H1 (cell line): ENCODE data around the gene PTPRG. TPM values are rescaled to one million over a fixed set of nuclear protein-coding genes. Genes with fewer than 3 reads are reported as not detected.

Experiments used
- CTCF ChIA-PET: fragments of 300-600 bp; sonication (Branson Sonifier 250); formaldehyde crosslinking; loops from one replicate; lab custom pipeline; 2021; ENCODE audit not compliant: partially characterized antibody; lab: Charles Lee
- POLR2A ChIA-PET: fragments of 300-600 bp; sonication (Branson Sonifier 250); formaldehyde crosslinking; loops from one replicate; lab custom pipeline; 2021; ENCODE audit warnings: inconsistent platforms; ENCODE audit not compliant: partially characterized antibody; lab: Charles Lee
- DNase-seq, 2 experiments: peaks; one replicate each; pipeline versions ENCODE4 v3.0.0 to v3.0.0-alpha.2; 2010 to 2022; ENCODE audit warnings: low spot score in 2 of 2, low read depth in 1 of 2, mixed read lengths in 1 of 2
- FAIRE-seq: peaks from 2 replicates; lab custom pipeline; 2011; peaks lifted over from hg19 to GRCh38; lab: Jason Lieb, UNC
- H2AFZ ChIP-seq: 2 replicates; pipeline ENCODE4 v1.8.1; 2012; ENCODE audit warnings: low read length, inconsistent platforms
- H2AK5ac ChIP-seq: 2 replicates; pipeline ENCODE4 v1.6.1; 2013; ENCODE audit warnings: low read depth, low read length
- H2BK120ac ChIP-seq: replicated peaks from 2 replicates; pipeline ENCODE3; 2013; ENCODE audit warnings: low read depth, low read length, inconsistent platforms
- H2BK12ac ChIP-seq: 2 replicates; pipeline ENCODE4 v1.6.1; 2013; ENCODE audit warnings: low read depth, low read length
- H2BK15ac ChIP-seq: 2 replicates; pipeline ENCODE4 v1.6.1; 2013; ENCODE audit warnings: low read length
- H2BK20ac ChIP-seq: 2 replicates; pipeline ENCODE4 v1.6.1; 2013; ENCODE audit warnings: low read length
- H2BK5ac ChIP-seq: 2 replicates; pipeline ENCODE4 v1.6.1; 2013; ENCODE audit warnings: low read depth, low read length
- H3K14ac ChIP-seq: 2 replicates; pipeline ENCODE4 v1.6.1; 2013; ENCODE audit warnings: inconsistent platforms; ENCODE audit not compliant: insufficient read length
- H3K18ac ChIP-seq: 2 replicates; pipeline ENCODE4 v1.6.1; 2013; ENCODE audit warnings: low read length; ENCODE audit errors: extremely low read depth
- H3K23ac ChIP-seq: 2 replicates; pipeline ENCODE4 v1.6.1; 2013; ENCODE audit warnings: inconsistent platforms; ENCODE audit not compliant: insufficient read length
- H3K23me2 ChIP-seq: 2 replicates; pipeline ENCODE4 v1.6.1; 2013; ENCODE audit warnings: low read depth, low read length
- H3K27ac ChIP-seq: 2 replicates; pipeline ENCODE4 v1.6.1; 2011; ENCODE audit warnings: low read depth, low read length, inconsistent platforms
- H3K27me3 ChIP-seq, 4 experiments: replicated peaks in 1 of 4; 1 replicate in 1 of 4; 2 replicates in 3 of 4; pipeline versions ENCODE4 v1.6.1 to v1.8.1; 2011 to 2013; ENCODE audit warnings: low read length in 3 of 4, mild to moderate bottlenecking in 3 of 4, inconsistent platforms in 2 of 4, mixed read lengths in 2 of 4, moderate library complexity in 1 of 4; ENCODE audit not compliant: control insufficient read depth in 3 of 4, insufficient read depth in 3 of 4; ENCODE audit errors: extremely low read depth in 1 of 4
- H3K36me3 ChIP-seq, 4 experiments: 2 replicates each; pipeline versions ENCODE4 v1.6.1 to v1.8.1; 2011 to 2013; ENCODE audit warnings: mild to moderate bottlenecking in 4 of 4, low read length in 3 of 4, moderate library complexity in 2 of 4, control low read depth in 1 of 4, inconsistent platforms in 1 of 4; ENCODE audit not compliant: insufficient read depth in 4 of 4, control insufficient read depth in 2 of 4
- H3K4ac ChIP-seq: replicated peaks from 2 replicates; pipeline ENCODE3; 2013; ENCODE audit warnings: low read length, low read depth, mixed read lengths, inconsistent platforms; ENCODE audit not compliant: insufficient read length
- H3K4me1 ChIP-seq, 4 experiments: replicated peaks in 1 of 4; 1 replicate in 1 of 4; 2 replicates in 3 of 4; pipeline versions ENCODE4 v1.6.1 to v1.8.1; 2011 to 2013; ENCODE audit warnings: low read length in 3 of 4, inconsistent platforms in 2 of 4, mixed read lengths in 1 of 4; ENCODE audit not compliant: insufficient read depth in 4 of 4, control insufficient read depth in 3 of 4
- H3K4me2 ChIP-seq, 2 experiments: 2 replicates each; pipeline versions ENCODE4 v1.6.1 to v1.8.1; 2011 to 2013; ENCODE audit warnings: low read depth in 2 of 2, low read length in 2 of 2, control low read depth in 1 of 2, inconsistent platforms in 1 of 2, mild to moderate bottlenecking in 1 of 2; ENCODE audit not compliant: insufficient read depth in 1 of 2
- H3K4me3 ChIP-seq, 4 experiments: fragments of 200-600, 300-600 bp in 1 of 4; sonication (generic), shearing (Covaris generic), sonication (Bioruptor Twin) in 1 of 4; 2 replicates each; pipeline versions ENCODE4 v1.5.1 to v1.8.1; 2011 to 2016; ENCODE audit warnings: low read length in 4 of 4, low read depth in 3 of 4, control low read depth in 2 of 4, inconsistent platforms in 2 of 4, mild to moderate bottlenecking in 2 of 4, mixed read lengths in 1 of 4, moderate library complexity in 1 of 4; ENCODE audit not compliant: insufficient read depth in 2 of 4; ENCODE audit errors: extremely low read depth in 1 of 4
- H3K56ac ChIP-seq: replicated peaks from 2 replicates; pipeline ENCODE3; 2013; ENCODE audit warnings: low read depth, mild to moderate bottlenecking, mixed read lengths, low read length, inconsistent platforms; ENCODE audit not compliant: insufficient read length
- H3K79me1 ChIP-seq: 2 replicates; pipeline ENCODE4 v1.6.1; 2013; ENCODE audit warnings: low read depth, low read length, control low read depth
- H3K79me2 ChIP-seq, 2 experiments: 2 replicates each; pipeline versions ENCODE4 v1.6.1 to v1.8.1; 2012 to 2013; ENCODE audit warnings: low read length in 2 of 2, mild to moderate bottlenecking in 2 of 2, inconsistent platforms in 1 of 2; ENCODE audit not compliant: insufficient read depth in 2 of 2, control insufficient read depth in 1 of 2
- H3K9ac ChIP-seq, 4 experiments: replicated peaks in 1 of 4; 1 replicate in 1 of 4; 2 replicates in 3 of 4; pipeline versions ENCODE4 v1.6.1 to v1.8.1; 2011 to 2013; ENCODE audit warnings: low read depth in 3 of 4, low read length in 3 of 4, control low read depth in 2 of 4, mild to moderate bottlenecking in 2 of 4, moderate library complexity in 2 of 4, inconsistent platforms in 1 of 4; ENCODE audit errors: extremely low read depth in 1 of 4
- H3K9me3 ChIP-seq, 2 experiments: 2 replicates each; pipeline versions ENCODE4 v1.6.1 to v1.8.1; 2012 to 2013; ENCODE audit warnings: mild to moderate bottlenecking in 2 of 2, moderate library complexity in 2 of 2, control low read depth in 1 of 2, inconsistent platforms in 1 of 2, low read depth in 1 of 2, low read length in 1 of 2, mixed read lengths in 1 of 2; ENCODE audit not compliant: insufficient read depth in 2 of 2
- H4K20me1 ChIP-seq, 2 experiments: replicated peaks in 1 of 2; 2 replicates each; pipeline versions ENCODE3 to v1.8.1; 2011 to 2013; ENCODE audit warnings: inconsistent platforms in 2 of 2, low read length in 2 of 2, mild to moderate bottlenecking in 1 of 2; ENCODE audit not compliant: insufficient read depth in 2 of 2, control insufficient read depth in 1 of 2
- H4K5ac ChIP-seq: 2 replicates; pipeline ENCODE4 v1.6.1; 2013; ENCODE audit warnings: low read length, low read depth, mixed read lengths, inconsistent platforms; ENCODE audit not compliant: insufficient read length
- H4K8ac ChIP-seq: 2 replicates; pipeline ENCODE4 v1.8.0; 2013; ENCODE audit warnings: mild to moderate bottlenecking, moderate library complexity, low read length, inconsistent platforms; ENCODE audit not compliant: insufficient read depth; ENCODE audit errors: extremely low read depth
- H4K91ac ChIP-seq: replicated peaks from 2 replicates; pipeline ENCODE3; 2013; ENCODE audit warnings: low read length, mixed read lengths, inconsistent platforms; ENCODE audit not compliant: insufficient read length
- ASH2L ChIP-seq: fragments of 200-600, 300-600 bp; sonication (generic); IDR thresholded peaks from one replicate; pipeline ENCODE4 v1.7.1; 2017; ENCODE audit warnings: low read length
- ATF3 ChIP-seq: IDR thresholded peaks from 2 replicates; pipeline ENCODE4 v1.6.1; 2011; ENCODE audit warnings: low read depth, mild to moderate bottlenecking, low read length; ENCODE audit not compliant: insufficient read depth
- CHD2 ChIP-seq: IDR thresholded peaks from 2 replicates; pipeline ENCODE4 v1.6.1; 2012; ENCODE audit warnings: low read length, improper control_type of control experiment
- FOSL1 ChIP-seq: IDR thresholded peaks from 2 replicates; pipeline ENCODE4 v1.6.1; 2011; ENCODE audit warnings: mild to moderate bottlenecking, low read depth, low read length, moderate library complexity; ENCODE audit not compliant: insufficient read depth
- MAFK ChIP-seq: IDR thresholded peaks from 2 replicates; pipeline ENCODE4 v1.6.1; 2012; ENCODE audit warnings: low read depth, mild to moderate bottlenecking, improper control_type of control experiment, low read length
- PHF8 ChIP-seq: fragments of 200-600 bp; sonication (generic); conservative IDR thresholded peaks from 2 replicates; pipeline ENCODE4 v1.7.1; 2012; ENCODE audit warnings: low read depth, mild to moderate bottlenecking, inconsistent platforms, low read length, moderate library complexity
- POLR2A ChIP-seq, 2 experiments: IDR thresholded peaks; 1 replicate in 1 of 2; 2 replicates in 1 of 2; pipeline ENCODE4 v1.6.1; 2011; ENCODE audit warnings: low read depth in 2 of 2, low read length in 2 of 2, mild to moderate bottlenecking in 2 of 2; ENCODE audit errors: control extremely low read depth in 1 of 2
- POLR2AphosphoS5 ChIP-seq: IDR thresholded peaks from 2 replicates; pipeline ENCODE4 v1.6.1; 2011; ENCODE audit warnings: low read depth, low read length
- RFX5 ChIP-seq: IDR thresholded peaks from 2 replicates; pipeline ENCODE4 v1.6.1; 2011; ENCODE audit warnings: low read depth, low read length, improper control_type of control experiment, borderline replicate concordance
- RNF2 ChIP-seq: fragments of 200-900, 300-1000 bp; sonication (generic); IDR thresholded peaks from 2 replicates; pipeline ENCODE4 v1.7.1; 2016; ENCODE audit warnings: borderline replicate concordance, low read depth, mild to moderate bottlenecking, antibody characterized with exemption, low read length; ENCODE audit not compliant: poor library complexity, severe bottlenecking; ENCODE audit errors: missing control alignments
- RXRA ChIP-seq: IDR thresholded peaks from 2 replicates; pipeline ENCODE4 v1.6.1; 2011; ENCODE audit warnings: low read depth, mild to moderate bottlenecking, low read length, moderate library complexity; ENCODE audit not compliant: insufficient read depth
- SRF ChIP-seq: IDR thresholded peaks from 2 replicates; pipeline ENCODE4 v1.6.1; 2011; ENCODE audit warnings: mild to moderate bottlenecking, low read depth, low read length, moderate library complexity
- WGBS, 2 experiments: shearing (Covaris generic) in 1 of 2; methylation state at CpG; one replicate each; pipeline versions ENCODE4 v1.1.6 to v1.1.7; 2013 to 2015; ENCODE audit warnings: low lambda C conversion rate in 2 of 2, mixed read lengths in 2 of 2, inconsistent platforms in 1 of 2, low coverage in 1 of 2, missing lambda C conversion rate in 1 of 2; ENCODE audit not compliant: insufficient replicate concordance in 2 of 2, insufficient coverage in 1 of 2, insufficient read length in 1 of 2; ENCODE audit errors: extremely low coverage in 1 of 2, missing lambda C conversion rate in 1 of 2; 5-methylcytosine and 5-hydroxymethylcytosine counted together
- polyA plus RNA-seq, 7 experiments: library from polyadenylated mRNA; depleted of rRNA in 3 of 7; stranded (reverse) in 5 of 7; unstranded in 2 of 7; fragments of >200 nt in 5 of 7; fragments of 200-250 nt in 2 of 7; gene quantifications; 1 replicate in 5 of 7; 2 replicates in 1 of 7; 4 replicates in 1 of 7; pipeline versions ENCODE4 v1.2.1 to v1.2.3, GENCODE V29; 2011 to 2013; ENCODE audit warnings: missing spikeins in 2 of 7, mixed read lengths in 2 of 7
- total RNA-seq: library from RNA; stranded (reverse); fragmentation: NEBNext Ultra II Directional; extraction: Animal tissue kit (Norgen Biotek cat#: 25700); gene quantifications from 2 replicates; pipeline ENCODE4 v1.2.1, GENCODE V29; 2021
- TF ChIP-seq, protein P1 (sequence below): IDR thresholded peaks from 2 replicates; pipeline ENCODE4 v1.6.1; 2012; ENCODE audit warnings: inconsistent platforms

The PTPRG gene
- total and polyA plus RNA-seq, 2 of the 8 experiments (the other 6 are each of a cell fraction or from before 2014, with no cell fraction given) = 23.3 to 96.2 TPM

DNA sequence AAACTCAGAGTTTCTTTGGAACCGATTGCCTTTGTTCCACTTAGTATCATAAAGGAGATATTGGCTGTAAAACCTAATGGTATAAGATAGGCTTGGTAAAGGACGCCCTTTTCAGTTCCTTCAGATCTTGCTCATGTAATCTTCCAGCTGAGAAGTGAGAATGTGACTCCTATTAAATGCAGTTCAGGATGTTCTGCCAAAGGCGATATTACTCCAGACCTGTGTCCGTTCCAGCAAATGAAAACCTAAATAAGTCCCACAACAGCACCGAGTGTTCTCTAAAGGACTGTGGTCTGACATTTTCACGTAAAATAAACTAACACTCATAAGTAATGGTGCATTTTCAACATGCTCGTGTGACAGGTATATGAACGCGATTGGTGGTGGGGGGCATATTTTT is 535.8 kb downstream of the PTPRG start:
- Histone ChIP-seq H3K23ac (no peak overlapping the region), H2AFZ (no peak overlapping the region), H3K56ac (no peak overlapping the region), H3K36me3 (no peaks in the 10 kb centered on the region), H3K18ac (no peak overlapping the region), H4K91ac (no peak overlapping the region), H2BK15ac (no peak overlapping the region), H4K20me1 (no peaks in the 10 kb centered on the region), H2BK120ac (no peak overlapping the region), H3K4me2 (no peak overlapping the region), H3K4ac (no peak overlapping the region), H3K4me1 (no peaks in the 10 kb centered on the region), H3K4me3 (no peak overlapping the region), H2BK20ac (no peak overlapping the region), H3K79me2 (peaks cover 0 to 4% of the 10 kb centered on the region in 2 experiments; a peak in 1 of 4 replicates), H2AK5ac (no peak overlapping the region), H2BK5ac (no peak overlapping the region), H4K5ac (no peak overlapping the region), H3K23me2 (no peaks in the 10 kb centered on the region), H2BK12ac (no peak overlapping the region), H3K27ac (no peak overlapping the region), H3K9ac (no peak overlapping the region), H3K27me3 (no peaks in the 10 kb centered on the region), H3K9me3 (no peaks in the 10 kb centered on the region), H3K14ac (no peak overlapping the region), H3K79me1 (no peaks in the 10 kb centered on the region; the same call in 1 of the 2 replicates), H4K8ac (no peak overlapping the region)
- ChIA-PET POLR2A (no interaction called here), CTCF (interaction anchor here (0.9 to 2.1 kb wide), 4 partner anchors 13 to 161 kb away, joined by 3 to 7 read pairs (median 3); no protein-coding TSS in a partner anchor)
- 96% methylated on average over 9 of the region's 9 CpGs; no CpG with 5 or more reads in 1 of the 2 experiments for WGBS, 2 experiments
- no peak for TF ChIP-seq POLR2AphosphoS5
- no peak for TF ChIP-seq CHD2
- TF ChIP-seq RNF2 = no peak
- TF ChIP-seq FOSL1 = no peak
- no peak for TF ChIP-seq RFX5
- no peak for TF ChIP-seq SRF
- no peak for TF ChIP-seq PHF8
- TF ChIP-seq POLR2A (IDR thresholded peaks at IDR 0.05; ENCODE audit: control extremely low read depth in 1 of 2, low read depth in 2 of 2, low read length in 2 of 2) = no peak
- TF ChIP-seq ASH2L = no peak
- TF ChIP-seq MAFK = no peak
- TF ChIP-seq RXRA = no peak
- TF ChIP-seq, protein P1, sequence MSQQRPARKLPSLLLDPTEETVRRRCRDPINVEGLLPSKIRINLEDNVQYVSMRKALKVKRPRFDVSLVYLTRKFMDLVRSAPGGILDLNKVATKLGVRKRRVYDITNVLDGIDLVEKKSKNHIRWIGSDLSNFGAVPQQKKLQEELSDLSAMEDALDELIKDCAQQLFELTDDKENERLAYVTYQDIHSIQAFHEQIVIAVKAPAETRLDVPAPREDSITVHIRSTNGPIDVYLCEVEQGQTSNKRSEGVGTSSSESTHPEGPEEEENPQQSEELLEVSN = no peak
- no peak for TF ChIP-seq ATF3
- FAIRE-seq = no peak
- no peak for DNase-seq
